Skin of body (tissue), 2 donors: ENCODE results near the gene KIF20B. TPM values are rescaled to one million over a fixed set of nuclear protein-coding genes. Genes with fewer than 3 reads are reported as not detected.

ENCODE experiments used
- DNase-seq: peaks from one replicate; lab custom pipeline; 2025; lab: John Stamatoyannopoulos, UW
- total RNA-seq: library from RNA; depleted of rRNA; stranded (reverse); fragments of >200 nt; gene quantifications from one replicate; pipeline ENCODE4 v1.2.3, GENCODE V29; 2014

The KIF20B gene, protein sequence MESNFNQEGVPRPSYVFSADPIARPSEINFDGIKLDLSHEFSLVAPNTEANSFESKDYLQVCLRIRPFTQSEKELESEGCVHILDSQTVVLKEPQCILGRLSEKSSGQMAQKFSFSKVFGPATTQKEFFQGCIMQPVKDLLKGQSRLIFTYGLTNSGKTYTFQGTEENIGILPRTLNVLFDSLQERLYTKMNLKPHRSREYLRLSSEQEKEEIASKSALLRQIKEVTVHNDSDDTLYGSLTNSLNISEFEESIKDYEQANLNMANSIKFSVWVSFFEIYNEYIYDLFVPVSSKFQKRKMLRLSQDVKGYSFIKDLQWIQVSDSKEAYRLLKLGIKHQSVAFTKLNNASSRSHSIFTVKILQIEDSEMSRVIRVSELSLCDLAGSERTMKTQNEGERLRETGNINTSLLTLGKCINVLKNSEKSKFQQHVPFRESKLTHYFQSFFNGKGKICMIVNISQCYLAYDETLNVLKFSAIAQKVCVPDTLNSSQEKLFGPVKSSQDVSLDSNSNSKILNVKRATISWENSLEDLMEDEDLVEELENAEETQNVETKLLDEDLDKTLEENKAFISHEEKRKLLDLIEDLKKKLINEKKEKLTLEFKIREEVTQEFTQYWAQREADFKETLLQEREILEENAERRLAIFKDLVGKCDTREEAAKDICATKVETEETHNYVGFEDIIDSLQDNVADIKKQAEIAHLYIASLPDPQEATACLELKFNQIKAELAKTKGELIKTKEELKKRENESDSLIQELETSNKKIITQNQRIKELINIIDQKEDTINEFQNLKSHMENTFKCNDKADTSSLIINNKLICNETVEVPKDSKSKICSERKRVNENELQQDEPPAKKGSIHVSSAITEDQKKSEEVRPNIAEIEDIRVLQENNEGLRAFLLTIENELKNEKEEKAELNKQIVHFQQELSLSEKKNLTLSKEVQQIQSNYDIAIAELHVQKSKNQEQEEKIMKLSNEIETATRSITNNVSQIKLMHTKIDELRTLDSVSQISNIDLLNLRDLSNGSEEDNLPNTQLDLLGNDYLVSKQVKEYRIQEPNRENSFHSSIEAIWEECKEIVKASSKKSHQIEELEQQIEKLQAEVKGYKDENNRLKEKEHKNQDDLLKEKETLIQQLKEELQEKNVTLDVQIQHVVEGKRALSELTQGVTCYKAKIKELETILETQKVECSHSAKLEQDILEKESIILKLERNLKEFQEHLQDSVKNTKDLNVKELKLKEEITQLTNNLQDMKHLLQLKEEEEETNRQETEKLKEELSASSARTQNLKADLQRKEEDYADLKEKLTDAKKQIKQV (N-terminal part only)
- total RNA-seq = 10.9 TPM

DNA sequence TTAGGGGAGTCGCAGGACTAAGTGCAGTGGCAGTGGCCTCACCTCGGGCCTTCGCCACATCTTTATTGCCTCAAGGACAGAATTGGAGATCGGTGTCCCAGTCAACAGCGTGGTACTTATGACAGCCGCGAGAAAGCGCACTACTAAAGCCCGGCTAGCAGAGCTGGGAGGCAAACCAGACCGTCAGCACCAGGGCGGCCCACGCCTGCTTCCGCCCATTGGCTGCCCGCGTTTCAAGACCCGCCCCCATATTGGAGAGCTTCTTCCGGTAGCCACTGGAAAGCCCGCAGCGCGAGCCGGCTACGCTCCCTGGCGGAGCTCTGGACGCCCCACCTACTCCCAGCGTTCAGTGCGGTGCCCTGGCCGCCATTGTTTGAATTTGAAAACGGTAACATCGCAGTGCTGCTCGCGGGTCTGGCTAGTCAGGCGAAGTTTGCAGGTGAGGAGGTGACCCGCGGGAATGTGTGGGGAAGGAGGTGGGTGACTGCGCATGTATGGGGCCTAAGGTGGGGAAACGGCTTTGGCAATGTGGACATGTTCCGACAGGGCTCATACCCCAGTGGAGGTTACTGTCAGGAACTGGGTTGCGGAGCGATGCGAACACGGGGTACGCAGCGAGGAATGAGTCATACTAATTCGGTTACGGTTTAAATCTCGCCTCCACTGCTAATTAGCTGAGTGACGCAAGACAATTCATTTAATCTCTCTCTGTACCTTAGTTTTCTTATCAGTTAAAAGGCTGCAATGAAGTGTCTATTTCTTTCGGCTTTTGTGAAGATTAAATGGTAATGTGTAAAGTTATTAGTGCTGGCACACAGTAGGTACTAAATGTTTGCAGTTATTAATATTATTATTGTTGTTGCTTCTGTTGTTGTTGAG, at the start of gene KIF20B:
TSS of gene KIF20B (plus strand) at position 349 of the 879 bp plus-strand sequence. CDS start 3,705 bp downstream, outside the sequence.
- peak; percentile 95 for DNase-seq

- no peak for DNase-seq
Observed at GRCh38 chr10:89651916-89652573, 49.3 kb upstream of the KIF20B start.

- no peak for DNase-seq
Observed at GRCh38 chr10:89652806-89653370, 48.5 kb upstream of the KIF20B start.

GRCh38 chr10:89653410-89653869, 48.0 kb upstream of the KIF20B start:
- DNase-seq = no peak

DNA sequence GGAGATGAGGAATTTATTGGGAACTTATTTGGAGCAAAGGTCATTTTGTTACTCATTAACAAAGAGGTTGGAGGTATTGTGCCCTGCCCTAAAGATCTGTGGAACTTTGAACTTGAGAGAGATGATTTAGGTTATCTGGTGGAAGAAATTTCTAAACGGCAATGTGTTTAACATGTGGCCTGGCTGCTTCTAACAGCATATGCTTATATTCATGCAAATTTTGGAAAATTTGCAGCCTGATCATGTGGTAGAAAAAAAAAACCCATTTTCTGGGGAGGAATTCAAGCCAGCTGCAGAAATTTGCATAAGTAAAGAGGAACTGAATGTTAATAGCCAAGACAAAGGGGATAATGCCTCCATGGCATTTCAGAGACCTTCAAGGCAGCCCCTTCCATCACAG, 45.7 kb upstream of the KIF20B start:
- DNase-seq = no peak

GRCh38 chr10:89657302-89657701, 44.1 kb upstream of the KIF20B start:
- DNase-seq = no peak

GRCh38 chr10:89659143-89660131, 42.0 kb upstream of the KIF20B start:
- DNase-seq = peak; percentile 81

GRCh38 chr10:89662596-89662995, 38.8 kb upstream of the KIF20B start:
- no peak for DNase-seq

GRCh38 chr10:89663144-89663543, 38.2 kb upstream of the KIF20B start:
- DNase-seq = no peak

GRCh38 chr10:89664203-89664602, 37.2 kb upstream of the KIF20B start:
- DNase-seq = no peak

DNA sequence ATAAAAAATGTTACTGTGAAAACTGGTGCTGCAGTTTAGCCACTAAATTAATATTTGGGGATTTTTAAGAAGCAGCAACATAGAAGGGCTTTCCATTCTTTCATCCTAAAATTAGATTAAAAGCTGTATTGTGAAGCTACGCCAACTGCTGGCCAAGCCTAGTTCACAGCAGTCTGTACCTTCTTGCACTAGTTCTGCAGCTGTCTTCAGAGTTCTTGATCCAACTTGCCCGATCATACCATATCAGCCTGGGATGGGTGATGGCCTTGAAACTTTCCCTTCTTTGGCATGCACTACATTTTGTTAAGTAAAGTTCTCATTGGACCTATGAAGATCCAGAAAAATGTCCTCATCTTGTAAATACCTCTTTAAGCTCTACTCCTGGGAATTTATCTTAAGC, 36.1 kb upstream of the KIF20B start:
- DNase-seq = no peak

DNA sequence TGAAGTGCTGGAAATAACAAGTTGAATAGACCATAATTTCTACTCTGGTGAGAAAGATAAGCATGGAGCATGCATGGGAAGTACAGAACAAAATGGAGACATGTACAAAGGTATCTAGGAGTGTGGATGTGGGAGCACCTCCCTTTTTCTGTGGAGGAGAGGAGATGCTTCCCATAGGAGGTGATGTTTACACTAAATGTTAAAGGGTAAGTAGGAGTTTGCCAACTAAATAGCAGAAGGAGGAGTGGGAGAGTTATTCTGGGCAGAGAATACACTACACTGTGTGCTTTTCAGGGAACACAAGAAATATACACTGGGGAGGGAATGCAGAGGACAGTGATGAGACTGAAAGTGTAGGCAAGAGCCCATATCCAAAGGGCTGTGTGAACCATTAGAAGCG, 35.3 kb upstream of the KIF20B start:
- DNase-seq = no peak

DNA sequence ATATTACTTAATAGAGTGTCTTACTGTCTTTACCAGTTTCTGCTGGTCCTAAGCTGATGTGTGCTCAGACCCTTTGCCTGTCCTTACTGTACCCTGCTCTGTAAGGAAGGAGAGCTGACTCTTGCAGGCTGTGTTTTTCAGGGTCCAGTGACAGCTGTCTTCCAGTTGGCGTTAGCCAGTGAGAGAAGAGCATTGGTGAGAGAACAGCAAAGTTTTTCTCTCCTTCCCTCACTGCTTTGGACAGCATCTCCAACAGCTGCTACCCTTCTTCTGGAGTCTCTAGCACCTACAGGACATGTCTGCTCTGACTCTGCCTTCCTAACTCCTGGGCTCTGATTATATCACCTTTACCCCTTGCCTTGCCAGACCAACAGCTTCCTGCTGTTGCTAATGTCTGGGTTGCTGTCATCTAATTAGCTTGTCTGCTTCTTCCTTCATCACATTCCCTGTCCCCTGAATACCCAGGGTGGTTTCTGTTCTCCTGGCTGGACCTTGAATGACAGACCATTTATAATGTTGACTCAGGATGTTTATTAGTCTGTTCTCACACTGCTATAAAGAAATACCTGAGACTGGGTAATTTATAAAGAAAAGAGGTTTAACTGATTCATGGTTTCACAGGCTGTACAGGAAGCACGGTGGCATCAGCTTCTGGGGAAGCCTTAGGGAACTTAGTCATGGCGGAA, 32.9 kb upstream of the KIF20B start:
- no peak for DNase-seq

DNA sequence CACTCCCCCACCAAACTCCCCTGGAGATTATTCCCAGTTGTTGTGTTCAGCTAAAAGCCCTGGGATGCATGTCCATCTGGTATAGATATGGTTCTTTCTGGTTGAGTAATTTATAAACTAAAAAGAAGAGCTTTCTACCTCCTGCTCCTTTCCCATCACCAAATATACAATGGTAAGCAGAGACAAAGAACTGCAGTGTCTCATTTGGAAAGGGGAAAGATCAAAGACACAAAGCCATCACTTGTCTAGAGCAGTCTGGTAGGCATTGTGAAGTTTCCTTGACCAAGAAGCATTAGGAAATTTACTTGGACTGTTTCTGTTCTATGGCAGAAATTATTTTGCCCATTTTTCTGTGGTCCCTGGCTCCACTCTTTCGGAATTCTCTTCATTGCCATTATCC, 31.4 kb upstream of the KIF20B start:
- no peak for DNase-seq

DNA sequence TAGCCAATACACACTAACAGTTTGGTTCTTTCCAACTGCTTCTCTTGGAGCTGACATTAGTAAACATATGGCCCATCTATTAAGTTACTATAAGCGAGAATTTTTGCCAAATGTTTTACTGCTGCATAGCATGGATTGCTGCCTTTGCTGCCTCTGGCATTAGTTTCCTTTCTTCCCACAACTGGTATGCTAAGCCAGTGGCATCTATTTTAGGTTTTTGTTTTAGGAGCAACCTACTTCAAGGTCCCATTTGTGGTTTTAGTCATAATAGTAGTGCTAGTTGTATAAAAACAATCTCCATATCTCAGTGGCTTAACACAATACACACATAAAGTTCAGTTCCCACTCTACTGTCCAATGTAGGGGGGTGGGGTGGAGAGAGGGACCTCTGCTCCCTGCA, 30.5 kb upstream of the KIF20B start:
- no peak for DNase-seq

DNA sequence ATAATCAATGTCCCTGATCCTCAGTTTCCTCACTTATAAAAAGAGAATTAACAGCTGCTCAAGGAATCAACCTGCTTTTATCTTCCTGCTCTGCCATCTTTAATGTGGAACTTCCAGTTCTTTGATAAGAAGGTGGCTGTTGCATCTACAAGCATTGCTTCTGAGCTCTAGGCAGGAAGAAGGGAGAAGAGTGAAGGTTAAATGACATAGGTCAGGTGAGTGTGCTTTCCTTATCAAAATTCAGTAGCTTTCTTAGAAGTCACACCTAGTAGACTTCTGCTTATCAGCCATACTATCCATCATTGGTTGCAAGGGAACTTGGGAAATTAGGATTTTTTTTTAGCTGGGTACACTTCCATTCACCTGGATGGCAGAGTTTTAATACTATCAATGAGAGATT, 24.0 kb upstream of the KIF20B start:
- no peak for DNase-seq

DNA sequence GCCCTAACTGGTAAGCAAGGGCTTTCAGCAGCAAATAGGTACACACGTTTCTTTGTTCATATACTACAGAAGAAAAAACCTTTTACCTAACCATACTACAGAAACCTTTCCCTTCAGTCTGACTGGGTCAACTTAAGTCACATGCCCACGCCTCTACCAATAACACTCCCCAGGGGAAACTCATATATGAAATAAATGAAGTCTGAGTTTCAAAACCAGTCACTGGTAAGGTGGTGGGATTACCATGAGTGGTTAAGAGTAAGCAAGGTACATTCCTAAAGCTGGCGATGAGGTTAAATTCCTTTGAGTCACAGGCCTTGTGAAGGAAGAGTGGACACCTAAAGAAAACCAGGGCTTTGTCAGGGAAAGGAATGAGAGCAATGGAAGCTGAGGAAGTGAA, 21.4 kb upstream of the KIF20B start:
- no peak for DNase-seq

- DNase-seq = no peak
Observed at GRCh38 chr10:89683883-89684282, 17.5 kb upstream of the KIF20B start.
